Measurements from ENCODE around the gene TCF7L2.

TCF7L2 gene

DNA sequence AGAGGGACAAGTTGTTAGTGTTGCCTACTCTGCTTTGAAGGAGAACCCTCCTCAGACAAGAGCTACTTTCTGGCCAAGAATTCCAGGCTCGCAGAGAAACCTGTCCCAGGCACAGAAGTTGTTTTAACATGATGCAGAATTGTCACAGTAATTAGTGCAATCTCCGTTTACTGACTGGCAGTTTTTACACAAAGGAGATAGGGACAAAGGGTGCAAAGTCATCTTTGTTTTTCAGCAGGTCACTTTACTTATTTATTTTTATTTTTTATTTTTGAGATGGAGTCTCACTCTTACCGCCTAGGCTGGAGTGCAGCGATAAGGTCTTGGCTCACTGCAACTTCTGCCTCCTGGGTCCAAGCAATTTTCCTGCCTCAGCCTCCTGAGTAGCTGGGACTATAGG is 12.3 kb downstream of the TCF7L2 start:
- TF ChIP-seq, protein P1, sequence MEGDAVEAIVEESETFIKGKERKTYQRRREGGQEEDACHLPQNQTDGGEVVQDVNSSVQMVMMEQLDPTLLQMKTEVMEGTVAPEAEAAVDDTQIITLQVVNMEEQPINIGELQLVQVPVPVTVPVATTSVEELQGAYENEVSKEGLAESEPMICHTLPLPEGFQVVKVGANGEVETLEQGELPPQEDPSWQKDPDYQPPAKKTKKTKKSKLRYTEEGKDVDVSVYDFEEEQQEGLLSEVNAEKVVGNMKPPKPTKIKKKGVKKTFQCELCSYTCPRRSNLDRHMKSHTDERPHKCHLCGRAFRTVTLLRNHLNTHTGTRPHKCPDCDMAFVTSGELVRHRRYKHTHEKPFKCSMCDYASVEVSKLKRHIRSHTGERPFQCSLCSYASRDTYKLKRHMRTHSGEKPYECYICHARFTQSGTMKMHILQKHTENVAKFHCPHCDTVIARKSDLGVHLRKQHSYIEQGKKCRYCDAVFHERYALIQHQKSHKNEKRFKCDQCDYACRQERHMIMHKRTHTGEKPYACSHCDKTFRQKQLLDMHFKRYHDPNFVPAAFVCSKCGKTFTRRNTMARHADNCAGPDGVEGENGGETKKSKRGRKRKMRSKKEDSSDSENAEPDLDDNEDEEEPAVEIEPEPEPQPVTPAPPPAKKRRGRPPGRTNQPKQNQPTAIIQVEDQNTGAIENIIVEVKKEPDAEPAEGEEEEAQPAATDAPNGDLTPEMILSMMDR (IDR thresholded peaks at IDR 0.05) = no peak

DNA sequence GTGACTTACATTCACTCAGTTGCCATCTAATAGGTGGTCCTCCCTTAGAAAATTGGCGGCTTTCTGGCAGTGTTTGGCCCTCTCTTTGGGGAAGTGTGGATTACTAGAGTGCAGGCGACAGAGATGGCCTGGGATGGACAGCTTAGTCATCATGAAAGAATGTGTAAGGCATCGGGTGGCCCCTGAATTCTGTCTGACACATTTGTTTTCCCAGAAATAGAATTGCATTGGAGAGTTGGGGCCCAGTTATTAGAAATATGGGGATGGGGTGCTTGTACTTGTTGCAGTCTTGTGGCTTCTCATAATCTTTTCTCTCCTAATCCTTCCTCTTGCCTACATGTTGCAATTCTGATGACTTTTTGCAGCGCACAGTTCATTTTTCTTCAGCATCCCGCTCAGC is 13.8 kb downstream of the TCF7L2 start:
- TF ChIP-seq, protein P1 (IDR thresholded peaks at IDR 0.05) = no peak

DNA sequence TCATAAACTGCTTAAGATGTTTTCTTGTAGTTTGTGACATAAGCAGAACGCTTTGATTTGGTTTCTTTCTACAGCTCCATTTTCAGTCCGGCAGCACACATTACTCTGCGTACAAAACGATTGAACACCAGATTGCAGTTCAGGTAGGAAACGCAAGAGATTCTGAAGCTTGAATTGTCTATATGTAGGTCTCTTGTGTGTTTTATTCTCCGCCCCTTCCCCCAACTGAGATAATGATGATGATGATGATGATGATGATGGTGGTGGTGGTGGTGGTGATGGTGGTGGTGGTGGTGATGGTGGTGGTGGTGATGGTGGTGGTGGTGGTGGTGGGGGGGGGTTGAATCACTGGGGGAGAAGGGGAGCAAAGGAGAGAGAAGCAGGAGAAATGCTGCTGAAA is 14.4 kb downstream of the TCF7L2 start:
- TF ChIP-seq, protein P1 (IDR thresholded peaks at IDR 0.05) = no peak

DNA sequence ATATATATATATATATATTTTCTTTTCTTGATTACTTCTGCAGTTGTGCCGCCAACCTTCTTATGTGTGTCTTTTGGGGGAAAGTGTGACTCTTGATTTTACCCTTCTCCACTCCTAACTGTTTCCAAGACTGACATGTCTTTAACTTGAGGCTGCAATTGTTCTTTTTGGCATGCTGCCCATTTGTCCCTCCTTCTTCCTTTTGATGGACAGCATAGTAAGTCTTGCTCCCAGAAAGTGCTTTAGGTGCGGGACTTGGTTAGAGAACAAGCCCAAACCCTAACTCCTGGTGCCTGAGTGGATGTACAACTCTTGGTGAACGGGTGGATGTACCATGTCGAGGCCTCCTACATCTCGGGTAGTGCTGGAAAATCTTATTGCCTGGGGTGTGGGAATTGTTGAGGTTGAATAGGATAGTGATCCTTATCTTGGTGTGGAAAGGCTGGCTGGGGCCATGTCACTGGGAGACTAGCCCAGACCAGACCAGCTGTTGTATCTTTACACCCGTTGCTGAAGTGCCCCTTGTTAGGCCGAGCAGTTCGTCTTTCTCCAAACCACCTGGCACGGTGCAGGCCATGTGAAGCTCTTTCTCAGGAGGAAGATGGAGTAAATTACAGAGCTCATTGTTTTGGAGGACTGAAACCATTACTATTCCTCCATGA is 16.3 kb downstream of the TCF7L2 start:
- TF ChIP-seq, protein P1 (IDR thresholded peaks at IDR 0.05) = no peak

DNA sequence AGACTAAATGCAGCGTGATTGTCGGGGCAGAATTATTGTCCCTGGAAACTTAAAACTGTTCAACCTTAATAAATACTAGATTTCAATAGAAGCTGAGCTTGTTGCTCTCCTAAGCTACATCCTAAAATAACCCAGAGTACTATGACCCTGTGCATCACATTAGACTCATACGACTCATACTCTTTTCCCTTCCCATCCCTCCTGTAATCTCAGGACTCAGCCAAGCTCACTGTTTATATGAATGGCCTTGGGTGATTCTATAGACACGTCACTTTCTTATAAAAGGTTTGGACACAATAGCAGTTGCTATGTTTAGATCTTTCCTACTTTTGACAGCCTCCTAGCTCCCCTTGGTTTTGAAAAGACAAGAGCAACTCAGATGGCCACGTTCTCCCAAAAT is 17.2 kb downstream of the TCF7L2 start:
- TF ChIP-seq, protein P1 (IDR thresholded peaks at IDR 0.05) = no peak

DNA sequence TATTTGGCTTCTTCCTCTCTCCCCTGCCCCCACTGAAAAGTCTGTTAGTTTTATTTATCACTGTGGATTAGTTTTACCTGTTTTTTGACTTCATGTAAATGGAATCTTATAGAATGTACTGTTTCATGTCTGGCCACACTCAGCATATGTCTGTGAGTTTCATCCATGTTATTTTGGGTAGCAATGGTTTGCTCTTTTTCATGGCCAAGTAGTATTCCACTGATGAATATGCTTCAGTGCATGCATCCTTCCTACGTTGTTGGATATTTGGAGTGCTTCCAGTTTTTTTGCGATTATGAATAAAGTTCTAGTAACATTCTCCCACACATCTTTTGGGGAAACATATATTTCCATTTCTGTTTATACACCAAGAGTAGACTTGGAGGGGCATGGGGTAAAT is 19.1 kb downstream of the TCF7L2 start:
- TF ChIP-seq, protein P1 (IDR thresholded peaks at IDR 0.05) = no peak

DNA sequence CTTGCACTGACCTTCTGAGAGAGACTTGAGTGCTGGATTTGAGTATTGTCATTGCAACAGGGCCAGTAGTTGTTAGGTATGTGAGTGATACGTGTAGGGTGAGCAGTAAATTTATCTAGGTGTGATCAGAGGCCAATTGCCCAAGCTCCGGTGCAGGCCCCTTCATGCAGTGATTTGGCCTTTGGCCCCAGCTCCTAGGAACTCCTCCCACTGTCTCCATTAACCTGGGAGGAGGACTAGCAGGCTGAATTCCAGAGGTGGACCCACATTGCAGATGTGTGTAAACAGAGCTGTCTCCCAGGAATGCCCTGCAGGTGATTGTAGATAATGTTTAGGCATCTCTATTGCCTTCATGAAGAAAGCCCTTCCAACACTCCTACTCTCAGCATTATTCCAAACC is 19.5 kb downstream of the TCF7L2 start:
- TF ChIP-seq, protein P1 (IDR thresholded peaks at IDR 0.05) = no peak

DNA sequence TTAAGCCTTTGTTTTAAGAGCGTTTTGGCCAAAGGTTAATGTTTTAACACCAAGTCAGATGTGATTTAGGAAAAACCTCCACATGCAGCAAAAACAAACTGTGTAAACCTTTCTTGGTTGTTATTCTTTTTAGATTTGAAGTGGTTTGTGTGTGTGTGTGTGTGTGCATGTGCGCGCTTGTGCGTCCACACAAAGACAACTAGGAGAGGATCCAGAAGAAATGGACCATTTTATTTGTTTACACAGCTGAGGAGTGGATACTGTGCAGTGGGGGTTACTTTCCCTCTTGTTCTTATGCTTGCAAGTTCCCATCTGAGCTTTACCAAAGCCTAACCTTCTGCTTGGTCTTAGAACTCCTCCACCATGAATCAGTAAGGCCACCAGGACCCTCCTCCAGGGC is 20.0 kb downstream of the TCF7L2 start:
- TF ChIP-seq, protein P1 (IDR thresholded peaks at IDR 0.05) = no peak

Measured in LNCAP (cell line).